ENCODE data around the gene OR2S2. TPM values are rescaled to one million over a fixed set of nuclear protein-coding genes. Genes with fewer than 3 reads are reported as not detected.

The OR2S2 gene
- total and polyA plus RNA-seq, 2 experiments from 2014 or later: 0.11 to 0.30 TPM

- Histone ChIP-seq H3K36me3 (ENCODE audit: low read depth) (no peaks in the 10 kb centered on the region), H3K4me1 (ENCODE audit: insufficient read depth) (peaks cover 19% of the 10 kb centered on the region), H4K20me1 (ENCODE audit: insufficient read depth) (no peaks in the 10 kb centered on the region), H3K4me2 (ENCODE audit: unreplicated experiment) (no peak overlapping the region), H3K27me3 (replicated peaks; ENCODE audit: insufficient read depth) (no peaks in the 10 kb centered on the region), H3K27ac (0 out of 2 replicates have a peak overlapping the region, but pooled peaks have one; percentile 9), H3K4me3 (no peak overlapping the region), H2AFZ (peak overlapping the region; percentile 59), H3F3A (ENCODE audit: insufficient read depth) (peaks cover 21% of the 10 kb centered on the region), H3K79me2 (ENCODE audit: insufficient read depth) (no peaks in the 10 kb centered on the region), H3K9me3 (ENCODE audit: low read depth) (no peaks in the 10 kb centered on the region), H3K9ac (no peak overlapping the region), H3K9me2 (ENCODE audit: insufficient read depth) (no peaks in the 10 kb centered on the region)
- TF ChIP-seq EZH2 (IDR thresholded peaks at IDR 0.05; ENCODE audit: insufficient read depth, poor library complexity, severe bottlenecking) (no peak), EZH2phosphoT487 (IDR thresholded peaks at IDR 0.05; ENCODE audit: insufficient read depth, low read depth) (no peak)
- in situ Hi-C loops (cut with MboI): no loop called here
- 47 to 55% methylated on average over 7 of the region's 7 CpGs for WGBS, 2 experiments (ENCODE audit: low coverage in 1 of 2, low lambda C conversion rate in 2 of 2, missing lambda C conversion rate in 2 of 2)
- DNase-seq: peak; percentile 28
Observed at GRCh38 chr9:35940458-35941407, 17.2 kb downstream of the OR2S2 start.

GRCh38 chr9:35939679-35940250 lies 18.2 kb downstream of the OR2S2 start:
- Histone ChIP-seq H3K27me3 (replicated peaks; ENCODE audit: insufficient read depth) (no peaks in the 10 kb centered on the region), H3K36me3 (ENCODE audit: low read depth) (no peaks in the 10 kb centered on the region), H4K20me1 (ENCODE audit: insufficient read depth) (no peaks in the 10 kb centered on the region), H3K79me2 (ENCODE audit: insufficient read depth) (no peaks in the 10 kb centered on the region), H3K4me3 (no peak overlapping the region), H3K27ac (no peak overlapping the region), H3K9me2 (ENCODE audit: insufficient read depth) (no peaks in the 10 kb centered on the region), H3K9ac (no peak overlapping the region), H3F3A (ENCODE audit: insufficient read depth) (peaks cover 22% of the 10 kb centered on the region), H3K9me3 (ENCODE audit: low read depth) (no peaks in the 10 kb centered on the region), H3K4me2 (ENCODE audit: unreplicated experiment) (no peak overlapping the region), H3K4me1 (ENCODE audit: insufficient read depth) (peaks cover 27% of the 10 kb centered on the region), H2AFZ (no peak overlapping the region)
- DNase-seq: no peak
- WGBS, 2 experiments (ENCODE audit: low coverage in 1 of 2, low lambda C conversion rate in 2 of 2, missing lambda C conversion rate in 2 of 2): 72% methylated on average over 8 of the region's 8 CpGs
- in situ Hi-C loops (cut with MboI): no loop called here
- TF ChIP-seq EZH2phosphoT487 (IDR thresholded peaks at IDR 0.05; ENCODE audit: insufficient read depth, low read depth) (no peak), EZH2 (IDR thresholded peaks at IDR 0.05; ENCODE audit: insufficient read depth, poor library complexity, severe bottlenecking) (no peak)

DNA sequence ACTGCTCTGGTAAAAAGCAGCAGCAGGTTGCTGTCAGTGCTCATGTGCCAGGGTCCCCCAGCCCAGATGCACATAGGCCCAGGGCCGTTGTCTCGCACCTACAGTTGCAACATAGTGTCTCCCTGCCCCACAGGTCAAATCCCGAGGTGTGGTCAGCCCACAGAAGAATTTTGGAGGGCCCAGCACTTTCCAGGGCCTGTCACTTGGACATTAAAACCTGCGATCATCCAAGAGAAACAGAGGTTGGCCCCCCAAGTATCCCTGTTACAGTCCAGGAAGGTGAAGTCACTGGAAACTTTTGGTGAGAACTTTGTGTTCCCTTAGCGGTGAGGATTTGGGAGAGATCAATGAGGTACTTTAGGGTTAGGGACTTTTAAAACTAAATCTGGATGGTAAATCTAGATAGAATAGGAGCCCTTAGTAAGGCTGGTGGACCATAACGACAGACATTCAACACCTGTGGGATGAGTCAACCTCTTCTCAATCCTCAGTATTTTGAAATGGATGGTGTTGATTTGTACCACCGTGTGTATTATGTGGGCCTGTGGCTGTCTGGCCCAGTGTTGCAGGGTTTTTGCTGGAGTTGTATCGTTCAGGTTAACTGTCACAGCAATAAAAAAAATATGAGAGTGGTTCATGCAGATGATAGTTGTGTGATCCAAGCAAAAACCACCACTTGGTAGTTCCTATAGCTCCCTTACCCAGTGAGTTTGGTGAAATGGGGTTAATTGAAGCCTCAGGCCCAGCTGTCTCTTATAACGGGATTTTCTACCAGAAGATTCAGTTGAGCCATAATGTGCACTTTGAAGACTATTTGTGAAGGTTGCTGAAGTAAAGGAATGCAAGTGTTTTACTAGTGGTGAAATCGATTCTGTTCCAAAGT lies 19.2 kb downstream of the OR2S2 start:
- no peak overlapping the region for H3K4me2 ChIP-seq (ENCODE audit: unreplicated experiment)
- H3K27me3 ChIP-seq (replicated peaks; ENCODE audit: insufficient read depth): no peaks in the 10 kb centered on the region
- peaks cover 24% of the 10 kb centered on the region for H3F3A ChIP-seq (ENCODE audit: insufficient read depth)
- in situ Hi-C loops (cut with MboI): no loop called here
- H3K27ac ChIP-seq: no peak overlapping the region
- peaks cover 31% of the 10 kb centered on the region for H3K4me1 ChIP-seq (ENCODE audit: insufficient read depth)
- WGBS, 2 experiments (ENCODE audit: low coverage in 1 of 2, low lambda C conversion rate in 2 of 2, missing lambda C conversion rate in 2 of 2): 74 to 76% methylated on average over 10 of the region's 10 CpGs
- TF ChIP-seq EZH2 (IDR thresholded peaks at IDR 0.05; ENCODE audit: insufficient read depth, poor library complexity, severe bottlenecking): no peak
- H4K20me1 ChIP-seq (ENCODE audit: insufficient read depth): no peaks in the 10 kb centered on the region
- no peak overlapping the region for H3K9ac ChIP-seq
- H3K36me3 ChIP-seq (ENCODE audit: low read depth): no peaks in the 10 kb centered on the region
- H2AFZ ChIP-seq: 0 out of 2 replicates have a peak overlapping the region, but pooled peaks have one; percentile 1
- no peaks in the 10 kb centered on the region for H3K79me2 ChIP-seq (ENCODE audit: insufficient read depth)
- DNase-seq: no peak
- H3K9me3 ChIP-seq (ENCODE audit: low read depth): no peaks in the 10 kb centered on the region
- no peak overlapping the region for H3K4me3 ChIP-seq
- no peaks in the 10 kb centered on the region for H3K9me2 ChIP-seq (ENCODE audit: insufficient read depth)

DNA sequence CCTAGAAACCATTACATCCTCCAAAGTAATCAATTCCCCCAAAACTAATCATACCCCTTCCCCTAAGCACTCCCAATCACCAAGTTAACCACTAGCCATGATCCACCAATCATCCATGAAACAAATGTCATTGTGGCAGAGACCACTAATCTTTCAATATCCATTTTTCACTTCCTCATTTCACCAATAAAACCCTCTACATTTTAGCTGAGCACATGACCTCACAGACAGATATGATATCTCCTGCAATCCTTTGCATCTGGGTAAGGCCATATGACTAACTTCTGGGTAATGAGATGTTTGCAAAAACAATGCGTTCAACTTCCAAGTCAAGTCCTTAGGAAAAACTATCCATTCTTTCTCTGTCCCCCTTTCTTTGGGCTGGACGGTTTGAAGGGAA lies 20.7 kb downstream of the OR2S2 start:
- in situ Hi-C loops (cut with MboI): no loop called here
- Histone ChIP-seq H3K79me2 (ENCODE audit: insufficient read depth) (no peaks in the 10 kb centered on the region), H3K9me3 (ENCODE audit: low read depth) (no peaks in the 10 kb centered on the region), H3K27me3 (replicated peaks; ENCODE audit: insufficient read depth) (no peaks in the 10 kb centered on the region), H3K9ac (no peak overlapping the region), H3K4me1 (ENCODE audit: insufficient read depth) (peaks cover 36% of the 10 kb centered on the region), H3K36me3 (ENCODE audit: low read depth) (no peaks in the 10 kb centered on the region), H3K9me2 (ENCODE audit: insufficient read depth) (no peaks in the 10 kb centered on the region), H3F3A (ENCODE audit: insufficient read depth) (peaks cover 27% of the 10 kb centered on the region), H4K20me1 (ENCODE audit: insufficient read depth) (no peaks in the 10 kb centered on the region), H3K4me3 (no peak overlapping the region), H3K27ac (no peak overlapping the region), H3K4me2 (ENCODE audit: unreplicated experiment) (no peak overlapping the region), H2AFZ (0 out of 2 replicates have a peak overlapping the region, but pooled peaks have one; percentile 3)
- TF ChIP-seq EZH2phosphoT487 (IDR thresholded peaks at IDR 0.05; ENCODE audit: insufficient read depth, low read depth): no peak
- no peak for TF ChIP-seq EZH2 (IDR thresholded peaks at IDR 0.05; ENCODE audit: insufficient read depth, poor library complexity, severe bottlenecking)
- no peak for DNase-seq
- 75 to 76% methylated on average over 2 of the region's 2 CpGs for WGBS, 2 experiments (ENCODE audit: low coverage in 1 of 2, low lambda C conversion rate in 2 of 2, missing lambda C conversion rate in 2 of 2)

Measured in GM23248 (cell line).